K562 (cell line): ENCODE data around the gene FRMPD1. TPM values are rescaled to one million over a fixed set of nuclear protein-coding genes. Genes with fewer than 3 reads are reported as not detected.
A peak's percentile ranks its signal among the peaks of the same experiment; 100 is the strongest.

Experiments used
- ATAC-seq: fragments of 200-7000 bp; cut with Tn5 transposase; 3 replicates; pipeline ENCODE4 v1.9.1; 2020; ENCODE audit warnings: moderate library complexity
- BruUV-seq: library from RNA; stranded (reverse); fragments of 400-500 nt; replicated peaks from 2 replicates; lab custom pipeline; 2021; lab: Mats Ljungman, UMichigan
- CTCF ChIA-PET: fragments of 300-600 bp; formaldehyde crosslinking; extraction: SDS; loops from one replicate; lab custom pipeline; 2021; ENCODE audit warnings: low intra/inter-chr PET ratio; lab: Yijun Ruan, JAX
- POLR2A ChIA-PET: fragments of 300-600, 350-650 bp; sonication (Branson Sonifier 250); formaldehyde crosslinking; extraction: SDS; loops from one replicate; lab custom pipeline; 2021; ENCODE audit warnings: antibody characterized with exemption, inconsistent platforms; lab: Yijun Ruan, JAX
- DNase-seq, 4 experiments: peaks; one replicate each; pipeline versions ENCODE4 v3.0.0 to v3.0.0-alpha.2; 2011 to 2018; ENCODE audit warnings: low spot score in 3 of 4, mixed read lengths in 3 of 4; ENCODE audit errors: extremely low read depth in 1 of 4
- FAIRE-seq: peaks from 2 replicates; lab custom pipeline; 2011; peaks lifted over from hg19 to GRCh38; lab: Jason Lieb, UNC
- H2AFZ ChIP-seq: 2 replicates; pipeline ENCODE4 v1.6.0; 2011; ENCODE audit warnings: low read depth, low read length, control low read depth, inconsistent platforms
- H3K27ac ChIP-seq: fragments of 200-600 bp; 3 replicates; pipeline ENCODE4 v1.8.0; 2011; ENCODE audit warnings: low read depth, mild to moderate bottlenecking, control low read depth, inconsistent platforms, low read length, moderate library complexity, mixed read lengths; ENCODE audit errors: extremely low read depth
- H3K27me3 ChIP-seq, 2 experiments: fragments of 300-600 bp in 1 of 2; 2 replicates in 1 of 2; 3 replicates in 1 of 2; pipeline versions ENCODE4 v1.6.0 to v1.8.0; 2011; ENCODE audit warnings: inconsistent platforms in 2 of 2, low read length in 2 of 2, mild to moderate bottlenecking in 1 of 2, mixed read lengths in 1 of 2, moderate library complexity in 1 of 2; ENCODE audit not compliant: control insufficient read depth in 2 of 2, insufficient read depth in 2 of 2
- H3K36me3 ChIP-seq: fragments of 300-600 bp; 3 replicates; pipeline ENCODE4 v1.8.0; 2011; ENCODE audit warnings: mild to moderate bottlenecking, low read length, inconsistent platforms; ENCODE audit not compliant: control insufficient read depth, insufficient read depth
- H3K4me1 ChIP-seq, 2 experiments: fragments of 200-600 bp in 1 of 2; replicated peaks in 1 of 2; 2 replicates in 1 of 2; 3 replicates in 1 of 2; pipeline versions ENCODE4 v1.5.1 to v1.8.0; 2011; ENCODE audit warnings: inconsistent platforms in 2 of 2, low read length in 2 of 2, mild to moderate bottlenecking in 1 of 2, mixed read lengths in 1 of 2, moderate library complexity in 1 of 2; ENCODE audit not compliant: control insufficient read depth in 2 of 2, insufficient read depth in 2 of 2
- H3K4me2 ChIP-seq: 2 replicates; pipeline ENCODE4 v1.6.1; 2011; ENCODE audit warnings: low read length, control low read depth, inconsistent platforms, mixed read lengths; ENCODE audit not compliant: insufficient read depth
- H3K4me3 ChIP-seq: fragments of 200-600 bp; sonication (generic), shearing (Covaris generic); 2 replicates; pipeline ENCODE4 v1.5.1; 2016; ENCODE audit warnings: control low read depth, inconsistent platforms
- H3K79me2 ChIP-seq: fragments of 200-600 bp; 3 replicates; pipeline ENCODE4 v1.8.0; 2011; ENCODE audit warnings: low read length, inconsistent platforms; ENCODE audit not compliant: control insufficient read depth, insufficient read depth
- H3K9ac ChIP-seq, 2 experiments: 2 replicates each; pipeline versions ENCODE4 v1.6.0 to v1.6.1; 2011; ENCODE audit warnings: low read depth in 2 of 2, low read length in 2 of 2, control low read depth in 1 of 2, inconsistent platforms in 1 of 2, mild to moderate bottlenecking in 1 of 2, mixed read lengths in 1 of 2; ENCODE audit not compliant: insufficient read depth in 1 of 2
- H3K9me1 ChIP-seq: one replicate; pipeline ENCODE4 v1.6.0; 2011; ENCODE audit warnings: inconsistent platforms, mild to moderate bottlenecking, low read length, moderate library complexity; ENCODE audit not compliant: control insufficient read depth, insufficient read depth
- H3K9me3 ChIP-seq: replicated peaks from 2 replicates; pipeline ENCODE4 v1.5.1; 2011; ENCODE audit warnings: low read depth, low read length, inconsistent platforms; ENCODE audit not compliant: control insufficient read depth, insufficient read depth
- H4K20me1 ChIP-seq: replicated peaks from 2 replicates; pipeline ENCODE4 v1.6.1; 2011; ENCODE audit warnings: low read length, inconsistent platforms, mixed read lengths; ENCODE audit not compliant: control insufficient read depth, insufficient read depth
- BRCA1 ChIP-seq, 2 experiments: fragments of 450-650 bp in 1 of 2; sonication (generic) in 1 of 2; formaldehyde crosslinking in 1 of 2; IDR thresholded peaks; 2 replicates each; pipeline versions ENCODE4 v1.5.0 to v1.6.1; 2017 to 2020; ENCODE audit warnings: mild to moderate bottlenecking in 1 of 2, missing genetic modification reagents in 1 of 2
- CBFA2T2 ChIP-seq: fragments of 450-650 bp; conservative IDR thresholded peaks from 2 replicates; pipeline ENCODE4 v1.6.1; 2017; ENCODE audit warnings: mild to moderate bottlenecking
- CBX2 ChIP-seq: fragments of 200-600 bp; sonication (generic); IDR thresholded peaks from one replicate; pipeline ENCODE4 v1.6.1; 2012; ENCODE audit warnings: mild to moderate bottlenecking, low read length, inconsistent platforms; ENCODE audit not compliant: insufficient read depth, poor library complexity, severe bottlenecking
- ESRRB ChIP-seq: fragments of 250-450 bp; sonication (Bioruptor Pico); IDR thresholded peaks from 2 replicates; pipeline ENCODE4 v1.5.0; 2020; ENCODE audit warnings: mild to moderate bottlenecking, moderate library complexity, borderline replicate concordance
- NFRKB ChIP-seq: fragments of 450-650 bp; IDR thresholded peaks from 2 replicates; pipeline ENCODE4 v1.6.1; 2016; ENCODE audit warnings: low read depth
- OTX1 ChIP-seq: fragments of 450-650 bp; formaldehyde crosslinking; IDR thresholded peaks from 2 replicates; pipeline ENCODE4 v1.4.0; 2022; ENCODE audit warnings: mild to moderate bottlenecking
- PTTG1 ChIP-seq: fragments of 450-650 bp; IDR thresholded peaks from 2 replicates; pipeline ENCODE4 v1.6.1; 2016; ENCODE audit warnings: low read depth, mild to moderate bottlenecking, missing genetic modification characterization, missing compliant biosample characterization
- RBM17 ChIP-seq: fragments of 200-400 bp; formaldehyde crosslinking; IDR thresholded peaks from 2 replicates; pipeline ENCODE4 v1.6.1; 2017; ENCODE audit warnings: low read depth, mild to moderate bottlenecking, low read length, borderline replicate concordance
- SIRT6 ChIP-seq: IDR thresholded peaks from one replicate; pipeline ENCODE4 v1.6.1; 2012; ENCODE audit warnings: low read depth, mild to moderate bottlenecking, control low read depth, inconsistent platforms, low read length, moderate library complexity
- XRCC3 ChIP-seq: fragments of 450-650 bp; IDR thresholded peaks from 2 replicates; pipeline ENCODE4 v1.6.1; 2017; ENCODE audit warnings: mild to moderate bottlenecking, moderate library complexity
- ZBTB1 ChIP-seq: sonication (generic); formaldehyde crosslinking; IDR thresholded peaks from 2 replicates; pipeline ENCODE4 v1.8.1; 2023; ENCODE audit warnings: missing genetic modification reagents, low read depth, mild to moderate bottlenecking, borderline replicate concordance
- ZNF696 ChIP-seq: fragments of 250-450 bp; sonication (Bioruptor Pico); conservative IDR thresholded peaks from 2 replicates; pipeline ENCODE4 v1.4.0; 2020; ENCODE audit warnings: mild to moderate bottlenecking, moderate library complexity
- in situ Hi-C: fragments of 300-500 bp; cut with MboI; formaldehyde crosslinking; loops from 4 replicates; pipeline ENCODE4 v1.15.0; 2018; ENCODE audit warnings: inconsistent platforms, mixed read lengths
- intact Hi-C: fragments of 100-400 bp; cut with micrococcal nuclease; formaldehyde crosslinking; loops from 2 replicates; pipeline ENCODE4 v1.14.2; 2022
- polyA plus RNA-seq, 8 experiments: library from polyadenylated mRNA; depleted of rRNA in 4 of 8; stranded (reverse) in 5 of 8; unstranded in 3 of 8; fragments of >200 nt; fragmentation: Nextera tagmentation in 2 of 8; fragmentation: Illumina TruSeq in 1 of 8; extraction: Ambion mirVana in 2 of 8; extraction: Trizol in 1 of 8; gene quantifications; 2 replicates each; pipeline versions ENCODE4 v1.2.1 to v1.2.3, GENCODE V29; 2011 to 2014; ENCODE audit warnings: inconsistent platforms in 1 of 8, missing spikeins in 1 of 8
- total RNA-seq, 7 experiments: library from RNA; depleted of rRNA in 6 of 7; stranded (reverse); fragments of >200 nt in 6 of 7; fragmentation: Illumina TruSeq in 2 of 7; extraction: Trizol in 2 of 7; gene quantifications; 2 replicates each; pipeline versions ENCODE4 v1.2.1 to v1.2.3, GENCODE V29; 2011 to 2021; ENCODE audit warnings: low replicate concordance in 1 of 7
- TF ChIP-seq, protein P1 (sequence below): IDR thresholded peaks from 2 replicates; pipeline ENCODE4 v1.6.1; 2016; ENCODE audit warnings: missing genetic modification characterization, missing compliant biosample characterization
- TF ChIP-seq, protein P2 (sequence below): fragments of 250-450 bp; sonication (Bioruptor Pico); IDR thresholded peaks from 2 replicates; pipeline ENCODE4 v1.8.0; 2021; ENCODE audit warnings: mild to moderate bottlenecking, moderate library complexity
- TF ChIP-seq, protein P3 (sequence below): fragments of 250-450 bp; sonication (Bioruptor Pico); IDR thresholded peaks from 2 replicates; pipeline ENCODE4 v1.5.0; 2022; ENCODE audit warnings: mild to moderate bottlenecking

FRMPD1 gene
- total and polyA plus RNA-seq, 9 of the 15 experiments (the other 6 are each of a cell fraction or from before 2014, with no cell fraction given) = not detected

DNA sequence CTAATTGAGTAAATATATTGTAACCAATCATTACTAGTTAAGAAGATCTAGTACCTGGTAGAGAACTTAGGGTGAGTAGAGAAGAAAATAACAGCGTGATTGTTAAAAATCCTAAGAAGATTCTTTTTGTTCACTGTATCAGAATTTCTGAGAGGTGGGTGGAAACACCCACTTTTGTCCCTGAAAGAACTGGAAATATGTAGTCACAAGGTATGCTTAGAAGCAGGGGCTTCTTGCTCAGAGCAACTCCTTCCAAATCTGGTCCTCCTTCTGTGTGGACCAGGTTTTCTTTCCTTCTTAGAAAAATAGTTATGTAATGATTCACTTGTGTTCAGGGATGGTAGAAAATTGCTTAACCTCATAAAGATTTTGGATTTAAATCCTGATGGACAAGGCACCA lies 46.5 kb upstream of the FRMPD1 start (continued):
- TF ChIP-seq RBM17 (no peak), ZBTB1 (CRISPR knock-in tag) (no peak)

DNA sequence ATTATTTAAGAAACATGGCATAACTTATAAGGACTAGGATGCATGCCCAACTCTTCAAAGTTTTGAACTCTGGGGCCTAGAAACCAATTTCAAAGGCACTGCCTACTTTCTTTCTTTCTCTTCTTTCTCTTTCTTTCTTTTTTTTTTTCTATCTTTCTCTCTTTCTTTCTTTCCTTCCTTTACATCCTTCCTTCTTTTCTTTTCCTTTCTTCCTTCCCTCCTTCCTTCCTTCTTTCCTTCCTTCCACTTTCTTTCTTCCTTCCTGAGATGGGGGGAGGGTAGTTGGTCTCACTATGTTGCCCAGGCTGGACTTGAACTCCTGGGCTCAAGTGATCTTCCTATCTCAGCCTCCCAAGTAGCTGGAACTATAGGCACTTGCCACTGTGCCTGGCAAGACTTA lies 42.5 kb upstream of the FRMPD1 start:
- no TSS peak for BruUV-seq
- Histone ChIP-seq H3K9ac (no peak overlapping the region), H3K9me3 (no peaks in the 10 kb centered on the region), H3K4me1 (no peaks in the 10 kb centered on the region), H3K4me2 (no peak overlapping the region), H3K4me3 (no peak overlapping the region), H3K36me3 (no peaks in the 10 kb centered on the region), H3K9me1 (no peaks in the 10 kb centered on the region), H3K79me2 (no peaks in the 10 kb centered on the region), H3K27me3 (peaks cover 43% of the 10 kb centered on the region in 2 experiments), H2AFZ (no peak overlapping the region), H4K20me1 (no peaks in the 10 kb centered on the region), H3K27ac (no peak overlapping the region)
- ChIA-PET POLR2A (no interaction called here), CTCF (no interaction called here)
- DNase-seq (no peak), FAIRE-seq (no peak), ATAC-seq (no peak)
- intact Hi-C loops = no loop called here
- in situ Hi-C loops = no loop called here
- no peak for TF ChIP-seq NFRKB
- peak; percentile 41; the same call in 1 of the 2 replicates for TF ChIP-seq OTX1 (CRISPR knock-in tag)
- TF ChIP-seq, protein P1, sequence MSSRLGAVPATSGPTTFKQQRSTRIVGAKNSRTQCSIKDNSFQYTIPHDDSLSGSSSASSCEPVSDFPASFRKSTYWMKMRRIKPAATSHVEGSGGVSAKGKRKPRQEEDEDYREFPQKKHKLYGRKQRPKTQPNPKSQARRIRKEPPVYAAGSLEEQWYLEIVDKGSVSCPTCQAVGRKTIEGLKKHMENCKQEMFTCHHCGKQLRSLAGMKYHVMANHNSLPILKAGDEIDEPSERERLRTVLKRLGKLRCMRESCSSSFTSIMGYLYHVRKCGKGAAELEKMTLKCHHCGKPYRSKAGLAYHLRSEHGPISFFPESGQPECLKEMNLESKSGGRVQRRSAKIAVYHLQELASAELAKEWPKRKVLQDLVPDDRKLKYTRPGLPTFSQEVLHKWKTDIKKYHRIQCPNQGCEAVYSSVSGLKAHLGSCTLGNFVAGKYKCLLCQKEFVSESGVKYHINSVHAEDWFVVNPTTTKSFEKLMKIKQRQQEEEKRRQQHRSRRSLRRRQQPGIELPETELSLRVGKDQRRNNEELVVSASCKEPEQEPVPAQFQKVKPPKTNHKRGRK (tag) = peak; percentile 95
- no peak for TF ChIP-seq CBFA2T2
- no peak for TF ChIP-seq BRCA1 (IDR thresholded peaks at IDR 0.05)
- TF ChIP-seq BRCA1 (CRISPR knock-in tag; IDR thresholded peaks at IDR 0.05) = no peak
- TF ChIP-seq SIRT6 = no peak
- TF ChIP-seq, protein P2, sequence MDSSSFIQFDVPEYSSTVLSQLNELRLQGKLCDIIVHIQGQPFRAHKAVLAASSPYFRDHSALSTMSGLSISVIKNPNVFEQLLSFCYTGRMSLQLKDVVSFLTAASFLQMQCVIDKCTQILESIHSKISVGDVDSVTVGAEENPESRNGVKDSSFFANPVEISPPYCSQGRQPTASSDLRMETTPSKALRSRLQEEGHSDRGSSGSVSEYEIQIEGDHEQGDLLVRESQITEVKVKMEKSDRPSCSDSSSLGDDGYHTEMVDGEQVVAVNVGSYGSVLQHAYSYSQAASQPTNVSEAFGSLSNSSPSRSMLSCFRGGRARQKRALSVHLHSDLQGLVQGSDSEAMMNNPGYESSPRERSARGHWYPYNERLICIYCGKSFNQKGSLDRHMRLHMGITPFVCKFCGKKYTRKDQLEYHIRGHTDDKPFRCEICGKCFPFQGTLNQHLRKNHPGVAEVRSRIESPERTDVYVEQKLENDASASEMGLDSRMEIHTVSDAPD (CRISPR knock-in tag) = no peak
- TF ChIP-seq PTTG1 (tag) = no peak
- TF ChIP-seq, protein P3, sequence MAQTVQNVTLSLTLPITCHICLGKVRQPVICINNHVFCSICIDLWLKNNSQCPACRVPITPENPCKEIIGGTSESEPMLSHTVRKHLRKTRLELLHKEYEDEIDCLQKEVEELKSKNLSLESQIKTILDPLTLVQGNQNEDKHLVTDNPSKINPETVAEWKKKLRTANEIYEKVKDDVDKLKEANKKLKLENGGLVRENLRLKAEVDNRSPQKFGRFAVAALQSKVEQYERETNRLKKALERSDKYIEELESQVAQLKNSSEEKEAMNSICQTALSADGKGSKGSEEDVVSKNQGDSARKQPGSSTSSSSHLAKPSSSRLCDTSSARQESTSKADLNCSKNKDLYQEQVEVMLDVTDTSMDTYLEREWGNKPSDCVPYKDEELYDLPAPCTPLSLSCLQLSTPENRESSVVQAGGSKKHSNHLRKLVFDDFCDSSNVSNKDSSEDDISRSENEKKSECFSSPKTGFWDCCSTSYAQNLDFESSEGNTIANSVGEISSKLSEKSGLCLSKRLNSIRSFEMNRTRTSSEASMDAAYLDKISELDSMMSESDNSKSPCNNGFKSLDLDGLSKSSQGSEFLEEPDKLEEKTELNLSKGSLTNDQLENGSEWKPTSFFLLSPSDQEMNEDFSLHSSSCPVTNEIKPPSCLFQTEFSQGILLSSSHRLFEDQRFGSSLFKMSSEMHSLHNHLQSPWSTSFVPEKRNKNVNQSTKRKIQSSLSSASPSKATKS = no peak
- no peak for TF ChIP-seq CBX2
- no peak for TF ChIP-seq ESRRB
- TF ChIP-seq ZNF696 (CRISPR knock-in tag) = no peak
- TF ChIP-seq XRCC3 = no peak
